CD4-positive, alpha-beta memory T cell (primary cell): ENCODE data around the gene TPCN1. TPM values are rescaled to one million over a fixed set of nuclear protein-coding genes. Genes with fewer than 3 reads are reported as not detected.
A peak's percentile ranks its signal among the peaks of the same experiment; 100 is the strongest.

Experiments used
- CTCF ChIA-PET: fragments of 350-600 bp; sonication (Branson Sonifier 250); formaldehyde crosslinking; loops from one replicate; lab custom pipeline; 2021; ENCODE audit warnings: inconsistent platforms; ENCODE audit not compliant: partially characterized antibody; lab: Charles Lee
- POLR2A ChIA-PET: fragments of 350-600 bp; sonication (Branson Sonifier 250); formaldehyde crosslinking; loops from one replicate; lab custom pipeline; 2021; ENCODE audit not compliant: partially characterized antibody; lab: Charles Lee
- DNase-seq, 5 donors: peaks; one replicate each; pipeline versions ENCODE4 v3.0.0 to v3.0.0-alpha.2; 2020 to 2022; ENCODE audit warnings: mixed read lengths in 1 of 5
- H3K27ac ChIP-seq: one replicate; pipeline ENCODE4 v1.7.0; 2013; ENCODE audit warnings: low read depth, low read length
- H3K27me3 ChIP-seq: 2 replicates; pipeline ENCODE4 v1.7.0; 2013; ENCODE audit warnings: mild to moderate bottlenecking, low read length, moderate library complexity; ENCODE audit not compliant: insufficient read depth
- H3K36me3 ChIP-seq: 2 replicates; pipeline ENCODE4 v1.7.0; 2013; ENCODE audit warnings: mild to moderate bottlenecking, low read length, moderate library complexity; ENCODE audit not compliant: insufficient read depth
- H3K4me1 ChIP-seq: 2 replicates; pipeline ENCODE4 v1.7.0; 2013; ENCODE audit warnings: mild to moderate bottlenecking, low read length, moderate library complexity; ENCODE audit not compliant: insufficient read depth
- H3K4me3 ChIP-seq, 2 donors: one replicate each; pipeline ENCODE4 v1.7.0; 2013; ENCODE audit warnings: low read length in 2 of 2, mild to moderate bottlenecking in 1 of 2
- H3K9me3 ChIP-seq, 2 donors: one replicate each; pipeline ENCODE4 v1.7.0; 2013; ENCODE audit warnings: low read length in 2 of 2, control low read depth in 1 of 2; ENCODE audit not compliant: control insufficient read depth in 1 of 2
- H3K27ac Mint-ChIP-seq, 7 donors: one replicate each; pipeline ENCODE4 v1.8.0; 2020 to 2021; ENCODE audit warnings: mixed read lengths in 7 of 7, mild to moderate bottlenecking in 6 of 7, inconsistent platforms in 3 of 7, moderate library complexity in 3 of 7
- H3K27me3 Mint-ChIP-seq, 2 donors: one replicate each; pipeline ENCODE4 v1.8.0; 2020 to 2021; ENCODE audit warnings: mixed read lengths in 2 of 2
- H3K36me3 Mint-ChIP-seq, 2 donors: one replicate each; pipeline ENCODE4 v1.8.0; 2020 to 2021; ENCODE audit warnings: mixed read lengths in 2 of 2, inconsistent platforms in 1 of 2, mild to moderate bottlenecking in 1 of 2
- H3K4me1 Mint-ChIP-seq, 4 donors: one replicate each; pipeline ENCODE4 v1.8.0; 2020 to 2021; ENCODE audit warnings: mixed read lengths in 4 of 4, mild to moderate bottlenecking in 1 of 4
- H3K4me3 Mint-ChIP-seq, 8 donors: one replicate each; pipeline ENCODE4 v1.8.0; 2020 to 2021; ENCODE audit warnings: mixed read lengths in 8 of 8, mild to moderate bottlenecking in 7 of 8, moderate library complexity in 6 of 8, inconsistent platforms in 3 of 8
- H3K9me3 Mint-ChIP-seq, 8 donors: one replicate each; pipeline ENCODE4 v1.8.0; 2020 to 2021; ENCODE audit warnings: mixed read lengths in 8 of 8, mild to moderate bottlenecking in 5 of 8, inconsistent platforms in 3 of 8, moderate library complexity in 1 of 8
- intact Hi-C: fragments of 100-400 bp; cut with micrococcal nuclease; formaldehyde crosslinking; loops from one replicate; pipeline ENCODE4 v1.15.1; 2023
- polyA plus RNA-seq, 2 donors: library from polyadenylated mRNA; unstranded; fragments of 300-500 nt; fragmentation: Illumina TruSeq; gene quantifications; one replicate each; pipeline ENCODE4 v1.2.3, GENCODE V29; 2021
- total RNA-seq, 2 experiments: library from RNA; stranded (reverse); gene quantifications; one replicate each; pipeline ENCODE4 v1.2.3, GENCODE V29; 2021

The TPCN1 gene
- total and polyA plus RNA-seq, 4 experiments from 2014 or later: 8.5 to 94.2 (median 49.9) TPM

DNA sequence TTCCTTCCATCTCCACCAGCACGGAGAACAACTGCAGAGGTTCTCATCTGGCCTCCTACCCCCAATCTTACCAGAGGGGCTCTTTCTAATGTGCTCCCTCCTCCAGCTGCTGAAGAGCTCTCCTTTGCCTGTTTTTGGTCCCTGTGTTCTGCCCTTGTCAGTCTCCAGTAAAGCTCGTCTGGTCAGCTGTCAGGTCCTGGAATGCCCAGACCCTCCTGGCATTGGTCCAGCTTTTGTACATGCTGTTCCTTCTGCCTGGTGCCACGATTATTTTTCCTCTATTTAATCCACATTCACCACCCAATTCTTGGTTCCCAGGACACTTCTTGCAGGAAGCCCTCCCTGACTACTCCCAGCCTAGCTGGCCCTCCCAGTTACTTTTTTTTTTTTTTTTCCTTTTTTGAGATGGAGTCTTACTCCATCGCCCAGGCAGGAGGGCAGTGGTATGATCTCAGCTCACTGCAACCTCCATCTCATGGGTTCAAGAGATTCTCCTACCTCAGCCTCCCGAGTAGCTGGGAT, 107.2 kb downstream of the TPCN1 start:
- no peaks in the 10 kb centered on the region for H3K27me3 Mint-ChIP-seq
- H3K9me3 Mint-ChIP-seq: no peaks in the 10 kb centered on the region
- Histone ChIP-seq H3K4me3 (no peak overlapping the region), H3K27me3 (no peaks in the 10 kb centered on the region), H3K27ac (no peak overlapping the region), H3K36me3 (peaks cover 11% of the 10 kb centered on the region), H3K9me3 (no peaks in the 10 kb centered on the region), H3K4me1 (peaks cover 14% of the 10 kb centered on the region)
- H3K36me3 Mint-ChIP-seq: peaks cover 28 to 46% of the 10 kb centered on the region in 2 donors
- no peak overlapping the region for H3K4me3 Mint-ChIP-seq
- peaks cover 27 to 67% (median 42%) of the 10 kb centered on the region in 4 donors for H3K4me1 Mint-ChIP-seq
- intact Hi-C loops: no loop called here
- ChIA-PET POLR2A (interaction anchor here (0.6 kb wide), 1 partner anchor 97 kb away, joined by 3 read pairs; no protein-coding TSS in a partner anchor), CTCF (interaction anchor here (1.1 kb wide), 1 partner anchor 9 kb away, joined by 3 read pairs; no protein-coding TSS in a partner anchor)
- DNase-seq: no peak
- H3K27ac Mint-ChIP-seq: peak overlapping the region in 2 of 7 donors; percentile 12 to 41

DNA sequence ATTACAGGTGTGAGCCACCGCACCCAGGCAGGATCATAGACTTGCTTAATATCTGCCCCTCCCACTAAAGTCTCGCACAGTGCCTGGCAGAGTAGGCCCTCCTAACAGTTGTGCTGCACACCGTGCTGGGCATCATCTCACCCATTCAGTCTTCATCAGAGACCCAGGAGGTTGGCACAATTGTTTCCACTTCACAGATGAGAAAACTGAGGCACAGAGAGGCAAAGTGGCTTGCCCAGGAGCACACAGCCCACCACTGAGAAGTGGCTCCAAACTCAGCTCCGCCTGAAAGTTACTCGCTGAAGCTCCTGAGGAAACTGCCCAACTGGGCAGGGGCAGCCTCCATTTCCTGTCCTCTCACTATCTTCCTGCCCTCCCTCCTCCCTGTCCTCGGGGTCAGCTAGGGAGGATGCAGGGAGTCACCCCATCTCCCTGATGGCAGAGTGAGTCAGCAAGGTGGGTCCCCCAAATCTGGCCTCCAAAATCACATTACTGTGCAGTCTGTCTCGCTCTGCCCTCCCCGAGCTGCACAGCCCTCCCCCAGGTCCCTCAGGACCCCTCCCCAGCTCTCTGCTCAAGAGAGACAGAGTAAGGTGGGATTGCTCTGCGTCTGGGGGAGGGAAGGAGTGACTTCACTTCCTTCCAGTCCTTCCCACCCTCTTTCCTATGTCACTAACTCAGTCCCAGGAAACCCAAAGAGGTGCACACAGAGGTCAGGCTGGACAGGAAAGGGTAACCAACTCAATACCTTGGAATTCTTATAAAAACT, 107.9 kb downstream of the TPCN1 start:
- H3K36me3 ChIP-seq: peaks cover 11% of the 10 kb centered on the region
- H3K27me3 Mint-ChIP-seq: no peaks in the 10 kb centered on the region
- no peak overlapping the region for H3K4me3 Mint-ChIP-seq
- H3K4me3 ChIP-seq: no peak overlapping the region
- CTCF ChIA-PET: no interaction called here
- peaks cover 25 to 47% of the 10 kb centered on the region in 2 donors for H3K36me3 Mint-ChIP-seq
- peak overlapping the region in 1 of 7 donors; percentile 61 for H3K27ac Mint-ChIP-seq
- no peaks in the 10 kb centered on the region for H3K27me3 ChIP-seq
- POLR2A ChIA-PET: no interaction called here
- intact Hi-C loops: no loop called here
- no peaks in the 10 kb centered on the region for H3K9me3 ChIP-seq
- peaks cover 14% of the 10 kb centered on the region for H3K4me1 ChIP-seq
- H3K4me1 Mint-ChIP-seq: peaks cover 30 to 72% (median 44%) of the 10 kb centered on the region in 4 donors
- no peaks in the 10 kb centered on the region for H3K9me3 Mint-ChIP-seq
- no peak overlapping the region for H3K27ac ChIP-seq
- DNase-seq: no peak

DNA sequence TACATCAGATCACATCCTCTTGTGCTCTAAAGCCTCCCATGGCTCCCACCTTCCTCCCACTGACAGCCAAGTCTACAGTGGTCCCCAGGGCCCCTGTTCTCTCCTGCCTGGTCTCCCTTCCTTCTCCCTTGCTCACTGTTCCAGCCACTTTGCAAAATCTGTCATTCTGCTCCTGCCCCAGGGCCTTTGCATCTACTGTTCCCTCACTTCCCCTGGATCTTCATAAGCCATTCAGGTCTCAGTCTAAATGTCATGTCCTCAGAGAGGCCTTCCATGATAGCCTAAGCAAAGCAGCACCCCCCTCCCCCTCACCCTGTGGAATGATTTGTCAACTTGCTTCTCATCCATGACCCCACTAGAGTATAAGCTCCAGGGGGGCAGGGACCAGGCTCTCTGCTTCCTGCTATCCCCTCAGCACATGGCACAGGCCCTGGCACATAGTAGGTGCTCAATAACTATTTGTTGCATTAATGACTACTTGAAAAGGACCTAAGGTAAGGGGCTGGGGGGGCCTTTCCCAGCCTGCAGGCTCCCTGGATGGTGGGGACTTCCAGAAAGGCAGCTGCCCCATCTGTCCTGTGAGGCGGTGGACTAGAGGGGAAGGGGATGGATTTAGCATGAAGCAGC, 108.6 kb downstream of the TPCN1 start:
- Mint-ChIP-seq H3K9me3 (no peaks in the 10 kb centered on the region), H3K4me1 (peaks cover 31 to 74% (median 48%) of the 10 kb centered on the region in 4 donors), H3K27ac (peak overlapping the region in 4 of 7 donors; percentile 5 to 80 (median 42)), H3K36me3 (peaks cover 24 to 50% of the 10 kb centered on the region in 2 donors), H3K4me3 (peak overlapping the region in 1 of 8 donors; percentile 46), H3K27me3 (no peaks in the 10 kb centered on the region)
- POLR2A ChIA-PET: no interaction called here
- peaks cover 14% of the 10 kb centered on the region for H3K4me1 ChIP-seq
- H3K27me3 ChIP-seq: no peaks in the 10 kb centered on the region
- H3K4me3 ChIP-seq: no peak overlapping the region
- no peak for DNase-seq
- intact Hi-C loops: no loop called here
- H3K36me3 ChIP-seq: peaks cover 11% of the 10 kb centered on the region
- CTCF ChIA-PET: no interaction called here
- no peak overlapping the region for H3K27ac ChIP-seq
- no peaks in the 10 kb centered on the region for H3K9me3 ChIP-seq

DNA sequence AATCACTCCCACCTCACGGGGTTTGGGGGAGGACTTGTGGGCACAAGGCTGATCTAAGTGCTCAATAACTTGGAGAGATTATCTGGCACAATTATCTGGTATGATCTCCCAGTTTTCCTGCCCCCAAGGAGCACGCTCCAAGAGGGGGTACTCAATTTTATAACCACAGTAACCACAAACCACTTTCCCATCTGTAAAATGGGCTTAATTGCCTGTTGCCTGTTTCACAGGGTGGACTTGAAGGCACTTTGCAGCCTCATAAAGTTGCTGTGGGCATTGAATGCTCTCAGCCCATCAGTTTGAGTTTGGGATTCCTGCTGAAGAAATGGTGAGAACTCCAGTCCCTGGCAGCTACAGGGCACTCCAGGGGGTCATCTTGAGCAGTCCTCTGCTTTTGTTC, 109.2 kb downstream of the TPCN1 start:
- Mint-ChIP-seq H3K9me3 (no peaks in the 10 kb centered on the region), H3K4me1 (peaks cover 31 to 71% (median 47%) of the 10 kb centered on the region in 4 donors), H3K27me3 (no peaks in the 10 kb centered on the region), H3K4me3 (peak overlapping the region in 1 of 8 donors; percentile 68), H3K36me3 (peaks cover 21 to 49% of the 10 kb centered on the region in 2 donors), H3K27ac (peak overlapping the region in 4 of 7 donors; percentile 22 to 62 (median 54))
- no peak overlapping the region for H3K4me3 ChIP-seq
- no peaks in the 10 kb centered on the region for H3K27me3 ChIP-seq
- no peaks in the 10 kb centered on the region for H3K9me3 ChIP-seq
- H3K27ac ChIP-seq: no peak overlapping the region
- no peak for DNase-seq
- POLR2A ChIA-PET: no interaction called here
- peaks cover 19% of the 10 kb centered on the region for H3K4me1 ChIP-seq
- CTCF ChIA-PET: no interaction called here
- intact Hi-C loops: no loop called here
- H3K36me3 ChIP-seq: peaks cover 11% of the 10 kb centered on the region

DNA sequence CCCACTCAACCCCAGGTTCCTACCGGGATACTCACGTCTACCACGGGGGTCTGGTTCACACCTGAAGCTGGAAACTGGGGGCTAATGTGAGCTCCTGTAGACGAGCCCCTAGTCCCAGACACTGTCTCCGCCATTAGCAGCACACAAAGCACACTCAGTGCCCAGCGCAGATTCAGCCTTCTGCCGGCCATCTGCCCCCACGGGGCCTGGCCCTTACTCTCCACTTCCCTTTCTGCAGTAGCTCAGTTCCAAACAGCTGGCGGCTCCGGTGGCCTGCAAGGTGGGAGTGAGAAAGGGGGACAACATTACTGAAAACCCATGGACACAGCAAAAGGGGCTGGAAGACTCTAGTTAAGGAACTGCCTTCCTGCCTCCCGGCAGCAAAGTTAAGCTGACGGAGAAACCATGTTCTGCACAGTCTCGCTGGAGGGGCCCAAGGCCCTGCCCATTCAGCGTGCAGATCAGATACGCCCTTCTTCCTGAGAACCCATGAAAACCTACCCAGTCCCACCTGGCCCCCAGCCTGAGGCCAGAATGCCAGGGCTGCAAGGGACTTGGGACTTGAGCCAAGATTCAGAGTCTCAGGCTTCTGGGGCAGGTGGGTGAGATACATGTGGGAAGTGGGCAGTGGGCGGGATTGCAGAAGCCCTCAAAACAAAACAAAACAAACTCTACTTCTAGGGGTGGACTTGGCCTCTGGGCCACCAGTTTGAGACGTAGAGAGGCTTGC, 111.6 kb downstream of the TPCN1 start:
- Mint-ChIP-seq H3K4me1 (peaks cover 29 to 70% (median 47%) of the 10 kb centered on the region in 4 donors), H3K27ac (peak overlapping the region in 5 of 7 donors; percentile 1 to 72 (median 10)), H3K4me3 (peak overlapping the region; percentile 25 to 99 (median 98)), H3K36me3 (peaks cover 21 to 46% of the 10 kb centered on the region in 2 donors), H3K9me3 (no peaks in the 10 kb centered on the region), H3K27me3 (no peaks in the 10 kb centered on the region)
- no peak overlapping the region for H3K27ac ChIP-seq
- H3K4me1 ChIP-seq: peaks cover 21% of the 10 kb centered on the region
- no peak for DNase-seq
- ChIA-PET POLR2A (interaction anchor here (0.6 to 1.0 kb wide), 2 partner anchors 10 to 148 kb away, joined by 3 read pairs; partner anchors contain the start of genes DDX54 and RITA1), CTCF (interaction anchor here (1.6 kb wide), 1 partner anchor 93 kb away, joined by 4 read pairs; no protein-coding TSS in a partner anchor)
- H3K36me3 ChIP-seq: peaks cover 11% of the 10 kb centered on the region
- H3K4me3 ChIP-seq: no peak overlapping the region
- no peaks in the 10 kb centered on the region for H3K27me3 ChIP-seq
- intact Hi-C loops: no loop called here
- no peaks in the 10 kb centered on the region for H3K9me3 ChIP-seq

DNA sequence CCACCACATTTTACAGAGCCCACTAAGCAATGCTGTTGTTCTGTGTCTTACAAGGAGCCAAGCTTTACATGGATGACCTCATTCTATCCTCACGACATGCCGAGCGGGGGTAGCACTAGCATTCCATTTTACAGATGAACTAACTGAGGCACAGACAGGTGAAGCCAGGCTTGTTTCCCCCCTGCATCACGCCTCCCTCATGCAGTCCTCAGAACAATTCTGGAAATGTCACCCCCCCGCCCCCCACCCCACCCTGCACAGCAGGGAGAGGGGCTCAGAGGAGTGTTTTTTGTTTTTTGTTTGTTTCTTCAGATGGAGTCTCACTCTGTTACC, 112.1 kb downstream of the TPCN1 start:
- H3K4me3 ChIP-seq: no peak overlapping the region
- peaks cover 21 to 43% of the 10 kb centered on the region in 2 donors for H3K36me3 Mint-ChIP-seq
- H3K9me3 ChIP-seq: no peaks in the 10 kb centered on the region
- no peak for DNase-seq
- H3K4me1 Mint-ChIP-seq: peaks cover 27 to 67% (median 44%) of the 10 kb centered on the region in 4 donors
- H3K27ac ChIP-seq: no peak overlapping the region
- peaks cover 21% of the 10 kb centered on the region for H3K4me1 ChIP-seq
- H3K9me3 Mint-ChIP-seq: no peaks in the 10 kb centered on the region
- H3K27me3 ChIP-seq: no peaks in the 10 kb centered on the region
- CTCF ChIA-PET: no interaction called here
- intact Hi-C loops: no loop called here
- H3K36me3 ChIP-seq: peaks cover 11% of the 10 kb centered on the region
- no peaks in the 10 kb centered on the region for H3K27me3 Mint-ChIP-seq
- peak overlapping the region; percentile 92 to 99 (median 98) for H3K4me3 Mint-ChIP-seq
- POLR2A ChIA-PET: interaction anchor here (0.6 kb wide), 1 partner anchor 10 kb away, joined by 3 read pairs; no protein-coding TSS in a partner anchor
- H3K27ac Mint-ChIP-seq: peak overlapping the region in 2 of 7 donors; percentile 7 to 46
